NCI-H1092 treated with DMSO at 0.1 percent for 48 hours (cell line): Measurements from ENCODE around the gene PRR5L.
"Not testable (repeated sequence)": the region's sequence is repeated elsewhere in the genome, so short reads cannot be mapped to it uniquely, and the experiment has no call there.

Source experiments
- DNase-seq: peaks from one replicate; lab custom pipeline; 2025; lab: John Stamatoyannopoulos, UW

PRR5L gene

GRCh38 chr11:36498721-36499120 lies 202.6 kb downstream of the PRR5L start:
- no peak for DNase-seq

GRCh38 chr11:36499315-36499714 lies 203.2 kb downstream of the PRR5L start:
- DNase-seq: no peak

GRCh38 chr11:36500315-36500721 lies 204.2 kb downstream of the PRR5L start:
- no peak for DNase-seq

GRCh38 chr11:36501236-36501635 lies 205.1 kb downstream of the PRR5L start:
- no peak for DNase-seq

GRCh38 chr11:36507824-36508489 lies 211.9 kb downstream of the PRR5L start:
- DNase-seq: no peak

- DNase-seq: no peak
These were observed 212.7 kb downstream of the PRR5L start for GRCh38 chr11:36508743-36509142.

- DNase-seq: no peak
These were observed 213.1 kb downstream of the PRR5L start for GRCh38 chr11:36509201-36509639.

GRCh38 chr11:36509694-36510593 lies 213.9 kb downstream of the PRR5L start, which contains the start of gene TRAF6:
Gene TRAF6, minus strand, starts transcription at chr11:36510272. Its CDS starts 8,757 bp downstream, at chr11:36501515.
- DNase-seq: peak; percentile 67

- DNase-seq: no peak
These were observed 214.5 kb downstream of the PRR5L start for GRCh38 chr11:36510594-36510942.

- not testable (repeated sequence) for DNase-seq
These were observed 215.0 kb downstream of the PRR5L start for GRCh38 chr11:36511062-36511461.

GRCh38 chr11:36512016-36512415 lies 215.9 kb downstream of the PRR5L start:
- DNase-seq: no peak

- DNase-seq: no peak
These were observed 217.9 kb downstream of the PRR5L start for GRCh38 chr11:36513965-36514364.
